ENCODE measurements around the gene MIF4GD. TPM values are rescaled to one million over a fixed set of nuclear protein-coding genes. Genes with fewer than 3 reads are reported as not detected.

Gene MIF4GD
- total RNA-seq, 1 experiment from 2014 or later, result 14.7 TPM

DNA sequence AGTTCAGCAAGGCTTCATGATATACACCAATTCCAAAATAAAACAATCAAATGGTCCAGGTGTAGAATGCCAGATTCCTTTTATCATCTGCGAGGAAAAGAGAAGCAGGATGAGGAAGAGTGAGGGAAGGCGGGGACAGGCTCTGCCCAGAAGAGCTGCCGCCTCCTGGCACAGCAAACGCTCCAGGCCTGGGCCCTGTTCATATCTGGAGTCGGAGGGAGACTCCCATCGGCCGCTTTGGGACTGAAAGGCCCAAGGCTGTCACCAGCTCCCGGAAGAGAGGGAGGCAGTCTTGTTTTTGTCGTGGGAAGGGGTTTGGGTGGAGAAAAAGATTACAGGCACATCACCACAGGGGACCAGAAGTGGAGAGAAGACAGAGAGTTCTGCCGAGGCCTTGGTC lies 47.2 kb upstream of the MIF4GD start:
- DNase-seq (ENCODE audit: low spot score), result no peak
- no peaks in the 10 kb centered on the region for H3K27me3 ChIP-seq (replicated peaks; ENCODE audit: insufficient read depth, low read depth, low read length, poor library complexity)
- POLR2A ChIA-PET (ENCODE audit: low non-redundant PET), result no interaction called here

DNA sequence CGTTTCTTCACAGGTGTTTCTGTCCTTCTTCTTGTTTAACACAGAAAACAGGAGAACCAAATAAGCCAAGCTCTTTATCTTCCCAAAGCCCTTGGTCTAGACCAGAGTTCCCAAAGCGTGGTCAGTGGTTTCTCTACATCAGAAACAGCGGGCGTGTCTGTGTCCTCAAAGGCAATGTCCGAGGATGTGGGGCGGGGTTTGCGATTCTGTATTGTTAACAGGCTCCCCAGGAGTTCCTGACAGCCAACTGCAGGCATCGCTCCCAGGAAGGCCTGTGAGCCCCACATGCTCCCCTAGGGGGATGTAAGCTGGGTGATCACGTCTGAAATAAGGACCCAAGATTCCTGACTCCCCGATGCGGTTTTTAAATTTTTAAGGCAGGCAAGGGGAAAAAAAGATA lies 46.6 kb upstream of the MIF4GD start:
- no peaks in the 10 kb centered on the region for H3K4me1 ChIP-seq (ENCODE audit: insufficient read depth, low read length, poor library complexity, severe bottlenecking)
- H3K9me3 ChIP-seq (ENCODE audit: low read depth, low read length, poor library complexity, severe bottlenecking), result no peaks in the 10 kb centered on the region
- no TSS peak for BruUV-seq (replicated peaks)
- no peak overlapping the region for H3K27ac ChIP-seq (ENCODE audit: low read depth, low read length, poor library complexity, severe bottlenecking)
- ChIA-PET POLR2A (ENCODE audit: low non-redundant PET) (no interaction called here), CTCF (no interaction called here)
- peaks cover 23% of the 10 kb centered on the region for H3K36me3 ChIP-seq (ENCODE audit: insufficient read depth, low read length, poor library complexity, severe bottlenecking)
- intact Hi-C loops (cut with micrococcal nuclease; ENCODE audit: unreplicated experiment), result no loop called here
- TF ChIP-seq, protein P1, sequence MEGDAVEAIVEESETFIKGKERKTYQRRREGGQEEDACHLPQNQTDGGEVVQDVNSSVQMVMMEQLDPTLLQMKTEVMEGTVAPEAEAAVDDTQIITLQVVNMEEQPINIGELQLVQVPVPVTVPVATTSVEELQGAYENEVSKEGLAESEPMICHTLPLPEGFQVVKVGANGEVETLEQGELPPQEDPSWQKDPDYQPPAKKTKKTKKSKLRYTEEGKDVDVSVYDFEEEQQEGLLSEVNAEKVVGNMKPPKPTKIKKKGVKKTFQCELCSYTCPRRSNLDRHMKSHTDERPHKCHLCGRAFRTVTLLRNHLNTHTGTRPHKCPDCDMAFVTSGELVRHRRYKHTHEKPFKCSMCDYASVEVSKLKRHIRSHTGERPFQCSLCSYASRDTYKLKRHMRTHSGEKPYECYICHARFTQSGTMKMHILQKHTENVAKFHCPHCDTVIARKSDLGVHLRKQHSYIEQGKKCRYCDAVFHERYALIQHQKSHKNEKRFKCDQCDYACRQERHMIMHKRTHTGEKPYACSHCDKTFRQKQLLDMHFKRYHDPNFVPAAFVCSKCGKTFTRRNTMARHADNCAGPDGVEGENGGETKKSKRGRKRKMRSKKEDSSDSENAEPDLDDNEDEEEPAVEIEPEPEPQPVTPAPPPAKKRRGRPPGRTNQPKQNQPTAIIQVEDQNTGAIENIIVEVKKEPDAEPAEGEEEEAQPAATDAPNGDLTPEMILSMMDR (conservative IDR thresholded peaks at IDR 0.05; ENCODE audit: low read depth, low read length), result no peak
- TF ChIP-seq EZH2 (IDR thresholded peaks at IDR 0.05; ENCODE audit: borderline replicate concordance, low read depth, low read length, poor library complexity, severe bottlenecking), result no peak
- no peak for DNase-seq (ENCODE audit: low spot score)
- H3K4me3 ChIP-seq (ENCODE audit: low read depth, low read length, poor library complexity, severe bottlenecking), result no peak overlapping the region
- H3K27me3 ChIP-seq (replicated peaks; ENCODE audit: insufficient read depth, low read depth, low read length, poor library complexity), result no peaks in the 10 kb centered on the region

More for the DNA sequence above, 47.2 kb upstream of the MIF4GD start:
- CTCF ChIA-PET, result no interaction called here
- Histone ChIP-seq H3K4me1 (ENCODE audit: insufficient read depth, low read length, poor library complexity, severe bottlenecking) (no peaks in the 10 kb centered on the region), H3K9me3 (ENCODE audit: low read depth, low read length, poor library complexity, severe bottlenecking) (no peaks in the 10 kb centered on the region), H3K36me3 (ENCODE audit: insufficient read depth, low read length, poor library complexity, severe bottlenecking) (peaks cover 23% of the 10 kb centered on the region), H3K27ac (ENCODE audit: low read depth, low read length, poor library complexity, severe bottlenecking) (peak overlapping the region; percentile 23), H3K4me3 (ENCODE audit: low read depth, low read length, poor library complexity, severe bottlenecking) (no peak overlapping the region)
- BruUV-seq (replicated peaks), result no TSS peak
- TF ChIP-seq, protein P1 (conservative IDR thresholded peaks at IDR 0.05; ENCODE audit: low read depth, low read length), result no peak
- TF ChIP-seq EZH2 (IDR thresholded peaks at IDR 0.05; ENCODE audit: borderline replicate concordance, low read depth, low read length, poor library complexity, severe bottlenecking), result no peak
- intact Hi-C loops (cut with micrococcal nuclease; ENCODE audit: unreplicated experiment), result no loop called here

DNA sequence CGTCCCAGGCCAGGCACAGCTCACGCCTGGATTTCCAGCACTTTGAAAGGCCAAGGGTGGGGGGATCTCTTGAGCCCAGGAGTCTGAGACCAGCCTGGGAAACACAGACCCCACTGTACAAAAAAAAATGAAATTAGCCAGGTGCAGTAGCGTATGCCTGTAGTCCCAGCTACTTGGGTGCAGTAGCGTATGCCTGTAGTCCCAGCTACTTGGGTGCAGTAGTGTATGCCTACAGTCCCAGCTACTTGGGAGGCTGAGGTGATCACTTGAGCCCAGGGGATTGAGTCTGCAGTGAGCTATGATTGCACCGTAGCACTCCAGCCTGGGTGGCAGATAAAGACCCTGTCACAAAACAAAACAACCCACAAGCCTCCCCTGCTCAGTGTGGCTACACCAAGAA lies 45.2 kb upstream of the MIF4GD start:
- intact Hi-C loops (cut with micrococcal nuclease; ENCODE audit: unreplicated experiment), result no loop called here
- no peaks in the 10 kb centered on the region for H3K27me3 ChIP-seq (replicated peaks; ENCODE audit: insufficient read depth, low read depth, low read length, poor library complexity)
- no TSS peak for BruUV-seq (replicated peaks)
- H3K9me3 ChIP-seq (ENCODE audit: low read depth, low read length, poor library complexity, severe bottlenecking), result no peaks in the 10 kb centered on the region
- peaks cover 16% of the 10 kb centered on the region for H3K36me3 ChIP-seq (ENCODE audit: insufficient read depth, low read length, poor library complexity, severe bottlenecking)
- ChIA-PET POLR2A (ENCODE audit: low non-redundant PET) (interaction anchor here (0.6 to 0.7 kb wide), 2 partner anchors 25 to 127 kb away, joined by 3 read pairs; no protein-coding TSS in a partner anchor), CTCF (interaction anchor here (0.6 to 0.7 kb wide), 2 partner anchors 30 to 77 kb away, joined by 8 to 14 read pairs; no protein-coding TSS in a partner anchor)
- TF ChIP-seq EZH2 (IDR thresholded peaks at IDR 0.05; ENCODE audit: borderline replicate concordance, low read depth, low read length, poor library complexity, severe bottlenecking), result no peak
- TF ChIP-seq, protein P1 (conservative IDR thresholded peaks at IDR 0.05; ENCODE audit: low read depth, low read length), result no peak
- H3K4me3 ChIP-seq (ENCODE audit: low read depth, low read length, poor library complexity, severe bottlenecking), result no peak overlapping the region
- H3K27ac ChIP-seq (ENCODE audit: low read depth, low read length, poor library complexity, severe bottlenecking), result no peak overlapping the region
- no peaks in the 10 kb centered on the region for H3K4me1 ChIP-seq (ENCODE audit: insufficient read depth, low read length, poor library complexity, severe bottlenecking)
- DNase-seq (ENCODE audit: low spot score), result no peak
